Suprapubic skin (tissue), 4 donors: Measurements from ENCODE around the gene PCBP3.

Source experiments
- POLR2A ChIP-seq, 2 donors: fragments of 450-650 bp; IDR thresholded peaks; one replicate each; pipeline ENCODE4 v1.6.1; 2017; ENCODE audit warnings: antibody characterized with exemption in 2 of 2, mild to moderate bottlenecking in 2 of 2, moderate library complexity in 2 of 2
- POLR2AphosphoS5 ChIP-seq, 3 donors: sonication (generic); formaldehyde crosslinking; IDR thresholded peaks; one replicate each; pipeline ENCODE4 v1.6.1; 2017; ENCODE audit warnings: antibody characterized with exemption in 3 of 3
- TF ChIP-seq, protein P1 (sequence below), 2 donors: fragments of 200-600 bp in 1 of 2; fragments of 450-650 bp in 1 of 2; sonication (generic) in 1 of 2; IDR thresholded peaks; one replicate each; pipeline ENCODE4 v1.5.1; 2016 to 2019; ENCODE audit warnings: antibody characterized with exemption in 2 of 2, mild to moderate bottlenecking in 1 of 2, moderate library complexity in 1 of 2

- TF ChIP-seq, protein P1, sequence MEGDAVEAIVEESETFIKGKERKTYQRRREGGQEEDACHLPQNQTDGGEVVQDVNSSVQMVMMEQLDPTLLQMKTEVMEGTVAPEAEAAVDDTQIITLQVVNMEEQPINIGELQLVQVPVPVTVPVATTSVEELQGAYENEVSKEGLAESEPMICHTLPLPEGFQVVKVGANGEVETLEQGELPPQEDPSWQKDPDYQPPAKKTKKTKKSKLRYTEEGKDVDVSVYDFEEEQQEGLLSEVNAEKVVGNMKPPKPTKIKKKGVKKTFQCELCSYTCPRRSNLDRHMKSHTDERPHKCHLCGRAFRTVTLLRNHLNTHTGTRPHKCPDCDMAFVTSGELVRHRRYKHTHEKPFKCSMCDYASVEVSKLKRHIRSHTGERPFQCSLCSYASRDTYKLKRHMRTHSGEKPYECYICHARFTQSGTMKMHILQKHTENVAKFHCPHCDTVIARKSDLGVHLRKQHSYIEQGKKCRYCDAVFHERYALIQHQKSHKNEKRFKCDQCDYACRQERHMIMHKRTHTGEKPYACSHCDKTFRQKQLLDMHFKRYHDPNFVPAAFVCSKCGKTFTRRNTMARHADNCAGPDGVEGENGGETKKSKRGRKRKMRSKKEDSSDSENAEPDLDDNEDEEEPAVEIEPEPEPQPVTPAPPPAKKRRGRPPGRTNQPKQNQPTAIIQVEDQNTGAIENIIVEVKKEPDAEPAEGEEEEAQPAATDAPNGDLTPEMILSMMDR (IDR thresholded peaks at IDR 0.05), result no peak
- TF ChIP-seq POLR2AphosphoS5 (IDR thresholded peaks at IDR 0.05), result no peak
- no peak for TF ChIP-seq POLR2A (IDR thresholded peaks at IDR 0.05)
These were observed 246.4 kb downstream of the PCBP3 start for GRCh38 chr21:45889961-45890360.
